Activated CD4-positive, alpha-beta T cell treated with anti-CD3 and anti-CD28 coated beads, Interleukin-10, Interleukin-2, amounts not matched to agents 100 ng/mL and 50 ng/mL, durations not matched to agents 16 hours and 8 hours (primary cell): ENCODE data around the gene HSPA9.

ENCODE experiments used
- DNase-seq: peaks from one replicate; pipeline ENCODE4 v3.0.0-alpha.2; 2020

Gene HSPA9

DNA sequence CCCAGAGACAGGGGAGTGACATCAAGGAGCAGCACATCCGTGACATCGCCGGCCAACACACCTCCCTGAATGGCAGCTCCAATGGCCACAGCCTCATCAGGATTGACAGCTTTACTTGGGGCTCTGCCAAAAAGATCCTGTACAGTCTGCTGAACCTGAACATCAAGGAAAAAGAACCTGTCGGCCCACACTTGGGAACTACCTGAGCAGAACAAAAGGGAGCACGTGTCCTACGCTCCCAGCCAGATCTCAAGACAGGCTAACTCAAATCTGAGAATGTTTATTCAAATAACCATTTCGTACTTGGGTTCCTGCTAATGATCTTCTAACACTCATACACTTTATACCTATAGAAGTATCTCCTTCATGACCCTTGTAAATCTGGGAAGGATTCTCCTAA lies 15.3 kb downstream of the HSPA9 start:
- no peak for DNase-seq

DNA sequence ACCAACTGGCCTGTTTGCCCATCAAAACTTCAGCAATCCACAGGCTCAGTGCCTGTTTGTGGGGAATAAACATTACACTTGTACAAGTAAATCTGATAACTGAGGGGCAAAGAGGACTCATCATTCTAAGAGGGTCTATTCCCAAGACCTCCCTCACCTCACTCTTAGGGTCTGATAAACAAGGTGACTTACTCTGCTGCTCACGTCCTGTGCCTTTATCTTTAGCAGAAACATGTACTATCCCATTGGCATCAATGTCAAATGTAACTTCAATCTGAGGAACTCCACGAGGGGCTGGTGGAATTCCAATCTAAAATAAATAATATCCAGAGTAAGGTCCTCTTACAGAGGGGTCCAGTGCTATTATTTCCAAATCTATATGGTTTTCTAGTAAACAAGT lies 17.5 kb downstream of the HSPA9 start:
- DNase-seq = no peak

- DNase-seq = no peak
Observed at GRCh38 chr5:138554143-138554542, 21.1 kb downstream of the HSPA9 start.

GRCh38 chr5:138553437-138554095 lies 21.6 kb downstream of the HSPA9 start:
- DNase-seq = no peak

DNA sequence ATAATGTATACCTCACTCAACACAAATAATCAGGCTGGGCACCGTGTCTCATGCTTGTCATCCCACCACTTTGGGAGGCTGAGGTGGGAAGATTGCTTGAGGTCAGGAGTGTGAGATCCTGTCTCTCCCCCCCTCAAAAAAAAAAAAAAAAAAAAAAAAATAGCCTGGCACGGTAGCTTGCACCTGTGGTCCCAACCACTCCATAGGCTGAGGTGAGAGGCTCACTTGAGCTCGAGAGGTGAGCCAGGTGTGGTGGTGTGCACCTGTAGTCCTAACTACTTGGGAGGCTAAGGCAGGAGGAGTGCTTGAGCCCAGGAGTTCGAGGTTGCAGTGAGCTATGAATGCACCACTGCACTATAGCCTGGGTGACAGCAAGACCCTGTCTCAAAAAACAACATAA lies 22.5 kb downstream of the HSPA9 start:
- DNase-seq = no peak

DNA sequence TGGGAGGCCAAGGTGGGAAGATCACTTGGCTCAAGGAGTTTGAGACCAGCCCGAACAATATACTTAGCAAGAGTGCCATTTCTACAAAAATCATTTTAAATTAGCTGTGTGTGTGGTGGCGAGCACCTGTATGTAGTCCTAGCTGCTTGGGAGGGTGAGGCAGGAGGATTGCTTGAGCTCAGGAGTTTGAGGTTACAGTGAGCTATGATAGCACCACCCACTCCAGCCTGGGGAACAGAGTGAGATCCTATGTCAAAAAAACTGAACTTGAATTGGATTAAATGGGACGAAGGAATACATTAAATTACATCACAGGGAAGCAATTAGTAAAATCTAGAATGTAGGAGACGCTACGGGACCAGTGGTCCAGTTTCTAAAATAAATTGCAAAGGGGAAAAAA lies 25.8 kb downstream of the HSPA9 start:
- no peak for DNase-seq

GRCh38 chr5:138545919-138546562 lies 29.2 kb downstream of the HSPA9 start:
- DNase-seq = no peak

DNA sequence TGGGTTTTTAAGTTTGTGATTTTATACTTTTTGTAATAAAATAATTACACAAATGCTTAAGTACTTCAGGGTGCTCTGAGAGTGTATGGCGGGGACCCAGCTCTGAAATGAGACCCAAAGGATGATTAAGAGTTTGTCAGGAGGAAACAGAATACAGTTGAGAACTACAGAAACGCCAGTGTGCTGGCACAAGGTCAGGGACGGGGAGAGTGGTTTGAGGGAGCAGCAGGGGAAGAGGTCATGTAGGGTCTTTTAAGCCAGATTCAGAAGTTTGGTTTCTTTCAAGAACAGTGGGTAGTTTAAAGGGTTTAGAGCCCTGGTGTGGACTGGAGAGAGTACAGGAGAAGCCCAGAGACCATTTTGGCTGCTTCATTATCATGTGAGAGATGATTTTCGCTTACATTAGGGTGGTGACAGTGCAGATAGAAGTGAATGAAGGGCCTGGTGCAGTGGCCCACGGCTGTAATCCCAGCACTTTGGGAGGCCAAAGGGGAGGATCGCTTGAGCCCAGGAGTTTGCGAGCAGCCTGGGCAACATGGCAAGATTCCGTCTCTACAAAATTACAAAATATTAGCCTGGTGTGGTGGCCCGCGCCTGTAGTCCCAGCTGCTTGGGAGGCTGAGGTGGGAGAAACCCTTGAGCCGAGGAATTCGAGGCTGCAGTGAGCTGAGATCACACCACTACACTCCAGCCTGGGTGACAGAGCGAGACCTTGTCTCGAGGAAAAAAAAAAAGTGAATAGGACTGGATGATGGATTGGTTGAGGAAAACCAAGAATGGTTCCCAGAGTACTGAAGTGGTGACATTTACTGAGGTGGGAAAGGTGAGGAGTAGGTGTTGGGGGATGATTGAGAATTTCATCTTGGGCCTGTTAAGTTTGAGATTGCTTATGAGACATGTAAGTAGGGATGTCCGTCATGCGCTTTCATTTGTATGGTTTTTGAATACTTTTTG lies 30.7 kb downstream of the HSPA9 start:
- peak; percentile 16 for DNase-seq

GRCh38 chr5:138543730-138544104 lies 31.5 kb downstream of the HSPA9 start:
- no peak for DNase-seq

DNA sequence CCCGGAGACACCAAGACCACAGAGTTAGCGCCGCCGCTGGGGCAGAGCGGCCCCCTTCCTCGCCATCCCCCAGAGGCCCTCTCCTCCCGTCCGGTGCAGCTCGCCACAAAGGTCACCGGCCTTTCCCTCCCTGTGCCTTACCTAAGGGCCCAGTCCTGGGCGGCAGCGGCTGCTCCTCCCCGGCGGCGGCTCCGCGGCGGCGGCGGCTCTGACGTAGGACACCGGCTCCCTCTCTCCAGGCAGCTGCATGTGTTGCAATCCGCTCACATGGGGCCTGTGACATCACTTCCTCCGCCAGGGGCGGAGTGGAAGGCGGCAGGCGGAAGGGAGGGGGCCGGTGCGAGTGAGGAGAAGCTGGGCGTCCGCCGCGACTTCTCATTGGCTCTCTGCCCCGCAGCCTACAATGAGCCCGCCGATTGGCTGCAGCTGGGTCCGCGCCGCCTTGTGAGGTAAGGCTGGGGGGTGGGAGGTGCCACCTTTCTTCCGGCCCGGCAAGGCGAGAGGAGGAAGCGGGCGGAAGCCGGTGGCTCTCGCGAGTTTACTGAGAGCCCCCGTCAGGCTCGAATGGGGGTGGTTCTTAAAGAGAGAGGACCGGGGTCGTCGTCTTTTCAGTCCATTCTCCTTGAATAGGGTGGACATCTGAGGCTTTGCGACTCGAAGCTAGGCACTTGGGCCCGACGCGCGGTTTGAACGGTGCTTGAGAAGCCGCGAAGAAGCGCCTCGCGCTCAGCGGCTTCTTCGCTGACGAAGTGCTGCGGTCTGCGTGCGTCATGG lies 32.1 kb downstream of the HSPA9 start, which contains the start of gene ETF1:
Gene ETF1 (minus strand): TSS at position 281 of the 774 bp plus-strand sequence. CDS start 318 bp downstream, outside the sequence.
- peak; percentile 100 for DNase-seq

GRCh38 chr5:138542180-138542955 lies 32.8 kb downstream of the HSPA9 start:
- DNase-seq = peak; percentile 13

- peak; percentile 12 for DNase-seq
Observed at GRCh38 chr5:138541511-138542179, 33.6 kb downstream of the HSPA9 start.

GRCh38 chr5:138539791-138540190 lies 35.4 kb downstream of the HSPA9 start:
- no peak for DNase-seq

DNA sequence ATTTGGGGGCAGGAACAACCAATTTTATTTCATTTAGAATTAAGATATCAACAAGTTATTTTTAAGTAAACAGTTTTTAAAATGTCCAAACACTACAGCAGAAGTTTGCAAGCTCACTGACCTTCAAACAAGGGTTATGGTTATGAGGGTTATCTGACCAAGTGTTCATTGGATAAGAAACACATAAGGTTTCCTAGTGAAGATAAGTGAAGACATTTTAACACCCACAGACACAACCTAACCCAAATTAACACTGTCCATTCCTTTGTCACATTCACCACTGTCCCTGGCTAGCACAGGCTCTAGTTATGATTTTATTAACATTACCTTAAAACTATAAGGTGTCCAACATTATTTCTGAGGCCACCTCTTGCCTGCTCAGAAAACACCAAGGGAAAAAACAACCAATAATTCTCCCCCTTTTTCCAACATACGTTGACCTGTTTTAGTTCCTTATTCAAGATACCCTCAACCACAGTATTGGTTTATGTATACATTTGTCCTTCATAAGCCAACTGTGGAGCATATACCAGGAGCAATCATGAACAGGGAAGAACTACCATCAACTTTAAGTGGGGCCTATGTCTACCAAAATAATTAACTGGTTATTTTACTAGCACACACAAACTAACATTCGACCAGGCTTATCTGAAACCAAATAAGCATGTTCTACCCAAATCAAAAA lies 36.1 kb downstream of the HSPA9 start:
- no peak for DNase-seq

- DNase-seq = peak; percentile 19
Observed at GRCh38 chr5:138536665-138537315, 38.4 kb downstream of the HSPA9 start.

DNA sequence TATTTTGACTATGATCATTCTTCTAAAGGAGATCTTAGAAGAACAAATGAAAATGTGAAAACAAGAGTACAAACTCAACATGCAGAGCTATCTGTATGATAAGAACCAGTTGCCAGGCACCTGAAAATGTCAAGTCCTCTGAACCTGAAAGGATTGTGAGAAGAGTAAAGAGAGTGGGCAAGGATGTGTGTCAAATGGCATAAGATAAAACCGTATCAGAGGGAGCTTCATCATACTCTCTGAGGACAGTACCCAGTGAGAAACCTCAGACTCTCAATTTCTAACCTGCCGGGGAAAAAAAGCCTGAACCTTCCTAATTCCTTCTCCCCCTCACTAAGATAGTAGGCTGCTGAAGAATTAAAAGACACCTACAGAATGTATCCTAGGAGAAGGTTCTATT lies 39.0 kb downstream of the HSPA9 start:
- DNase-seq = no peak

- no peak for DNase-seq
Observed at GRCh38 chr5:138533973-138534941, 40.9 kb downstream of the HSPA9 start.

DNA sequence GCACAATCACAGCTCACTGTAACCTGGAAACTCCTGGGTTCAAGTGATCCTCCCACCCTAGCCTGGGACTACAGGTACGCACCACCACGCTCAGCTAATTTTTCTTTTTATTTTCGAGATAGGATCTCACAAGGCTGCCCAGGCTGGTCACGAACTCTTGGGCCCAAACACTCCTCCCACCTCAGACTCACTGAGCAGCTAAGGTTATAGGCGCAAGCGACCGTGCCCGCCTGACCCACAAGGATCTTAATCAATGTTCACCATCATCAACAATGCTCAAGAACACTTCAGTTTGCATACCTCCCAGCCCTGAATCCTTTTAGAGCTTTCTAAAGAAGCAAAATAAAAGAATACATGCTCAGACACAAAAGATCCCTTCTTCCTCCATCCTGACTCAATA lies 45.4 kb downstream of the HSPA9 start:
- DNase-seq = no peak
